GM23338 (cell line): Measurements from ENCODE around the gene TGM2. TPM values are rescaled to one million over a fixed set of nuclear protein-coding genes. Genes with fewer than 3 reads are reported as not detected.

ENCODE experiments used
- ATAC-seq: fragments of 200-7000 bp; cut with Tn5 transposase; 3 replicates; pipeline ENCODE4 v1.9.1; 2020
- DNase-seq: peaks from one replicate; pipeline ENCODE4 v3.0.0-alpha.2; 2015; ENCODE audit warnings: low spot score
- H2AFZ ChIP-seq: fragments of 200-600 bp; sonication (generic); 2 replicates; pipeline ENCODE4 v1.8.0; 2016; ENCODE audit warnings: antibody characterized with exemption, mild to moderate bottlenecking, moderate library complexity
- H3F3A ChIP-seq: fragments of 200-600 bp; sonication (generic); replicated peaks from 2 replicates; pipeline ENCODE4 v1.8.0; 2017; ENCODE audit warnings: antibody characterized with exemption, mixed run types, low read depth
- H3K27ac ChIP-seq: fragments of 200-600 bp; sonication (generic); 2 replicates; pipeline ENCODE4 v1.6.1; 2016; ENCODE audit warnings: low read depth
- H3K27me3 ChIP-seq: fragments of 200-600 bp; sonication (generic); 2 replicates; pipeline ENCODE4 v1.8.0; 2016; ENCODE audit warnings: mild to moderate bottlenecking, mixed run types, moderate library complexity; ENCODE audit not compliant: insufficient read depth
- H3K36me3 ChIP-seq: fragments of 200-600 bp; sonication (generic); 2 replicates; pipeline ENCODE4 v1.8.0; 2016; ENCODE audit warnings: mild to moderate bottlenecking; ENCODE audit not compliant: insufficient read depth
- H3K4me1 ChIP-seq: fragments of 200-600 bp; sonication (generic); 2 replicates; pipeline ENCODE4 v1.8.0; 2016; ENCODE audit warnings: mild to moderate bottlenecking, moderate library complexity; ENCODE audit not compliant: insufficient read depth
- H3K4me2 ChIP-seq: fragments of 200-600 bp; sonication (generic); 2 replicates; pipeline ENCODE4 v1.7.1; 2017; ENCODE audit warnings: mixed run types
- H3K4me3 ChIP-seq: fragments of 200-600 bp; sonication (generic); 2 replicates; pipeline ENCODE4 v1.6.1; 2016; ENCODE audit warnings: mixed run types
- H3K79me2 ChIP-seq: fragments of 200-600 bp; sonication (generic); replicated peaks from 2 replicates; pipeline ENCODE4 v1.8.0; 2017; ENCODE audit warnings: mild to moderate bottlenecking; ENCODE audit not compliant: insufficient read depth
- H3K9me2 ChIP-seq: fragments of 200-600 bp; sonication (generic); 2 replicates; pipeline ENCODE4 v1.8.0; 2017; ENCODE audit not compliant: insufficient read depth
- H4K20me1 ChIP-seq: fragments of 200-600 bp; sonication (generic); replicated peaks from 2 replicates; pipeline ENCODE4 v1.8.0; 2017; ENCODE audit warnings: mild to moderate bottlenecking; ENCODE audit not compliant: insufficient read depth
- H3K27ac Mint-ChIP-seq: 2 replicates; pipeline ENCODE4 v1.8.0; 2020; ENCODE audit warnings: inconsistent platforms, mild to moderate bottlenecking, moderate library complexity, mixed read lengths
- H3K27me3 Mint-ChIP-seq: 3 replicates; pipeline ENCODE4 v1.8.0; 2022; ENCODE audit warnings: low read depth, mild to moderate bottlenecking, moderate library complexity, mixed read lengths, inconsistent platforms; ENCODE audit not compliant: insufficient read depth, poor library complexity
- H3K36me3 Mint-ChIP-seq: 3 replicates; pipeline ENCODE4 v1.8.0; 2021; ENCODE audit warnings: low read depth, mild to moderate bottlenecking, inconsistent platforms, moderate library complexity, mixed read lengths
- H3K4me1 Mint-ChIP-seq: 3 replicates; pipeline ENCODE4 v1.8.0; 2020; ENCODE audit warnings: mild to moderate bottlenecking, inconsistent platforms, mixed read lengths
- H3K4me3 Mint-ChIP-seq: 3 replicates; pipeline ENCODE4 v1.8.0; 2021; ENCODE audit warnings: moderate library complexity, mild to moderate bottlenecking, inconsistent platforms, mixed read lengths
- H3K9me3 Mint-ChIP-seq: 3 replicates; pipeline ENCODE4 v1.8.0; 2020; ENCODE audit warnings: moderate library complexity, mild to moderate bottlenecking, inconsistent platforms, mixed read lengths
- CREB1 ChIP-seq: fragments of 250-450 bp; sonication (Bioruptor Pico); IDR thresholded peaks from 2 replicates; pipeline ENCODE4 v1.5.0; 2020; ENCODE audit warnings: low read depth, mild to moderate bottlenecking, moderate library complexity
- ETS1 ChIP-seq: IDR thresholded peaks from 2 replicates; pipeline ENCODE4 v1.6.1; 2016; ENCODE audit warnings: antibody characterized with exemption
- EZH2 ChIP-seq: fragments of 200-600 bp; sonication (generic); IDR thresholded peaks from one replicate; pipeline ENCODE4 v1.8.0; 2017; ENCODE audit warnings: antibody characterized with exemption, mild to moderate bottlenecking, low read depth; ENCODE audit not compliant: unreplicated experiment
- EZH2phosphoT487 ChIP-seq: fragments of 200-600 bp; sonication (generic); IDR thresholded peaks from one replicate; pipeline ENCODE4 v1.8.1; 2018; ENCODE audit warnings: antibody characterized with exemption; ENCODE audit not compliant: unreplicated experiment
- JUNB ChIP-seq: IDR thresholded peaks from one replicate; pipeline ENCODE4 v1.6.1; 2016; ENCODE audit warnings: antibody characterized with exemption; ENCODE audit not compliant: unreplicated experiment
- REST ChIP-seq: IDR thresholded peaks from one replicate; pipeline ENCODE4 v1.6.1; 2018; ENCODE audit warnings: antibody characterized with exemption; ENCODE audit not compliant: unreplicated experiment
- STAT1 ChIP-seq: IDR thresholded peaks from one replicate; pipeline ENCODE4 v1.6.1; 2016; ENCODE audit warnings: antibody characterized with exemption; ENCODE audit not compliant: unreplicated experiment
- ZNF114 ChIP-seq: fragments of 250-450 bp; sonication (Bioruptor Pico); IDR thresholded peaks from 2 replicates; pipeline ENCODE4 v1.5.0; 2020; ENCODE audit warnings: mild to moderate bottlenecking, moderate library complexity
- ZNF331 ChIP-seq: fragments of 250-450 bp; sonication (Bioruptor Pico); IDR thresholded peaks from 2 replicates; pipeline ENCODE4 v1.5.0; 2020; ENCODE audit warnings: low read depth, mild to moderate bottlenecking, moderate library complexity
- polyA plus RNA-seq: library from polyadenylated mRNA; unstranded; fragments of >200 nt; fragmentation: Nextera tagmentation; extraction: Ambion mirVana; gene quantifications from 2 replicates; pipeline ENCODE4 v1.2.1, GENCODE V29; 2016
- total RNA-seq: library from RNA; depleted of rRNA; stranded (reverse); fragments of >200 nt; shearing (Covaris generic); gene quantifications from 2 replicates; pipeline ENCODE4 v1.2.3, GENCODE V29; 2014
- TF ChIP-seq, protein P1 (sequence below), 2 experiments: fragments of 200-600 bp in 1 of 2; sonication (generic) in 1 of 2; conservative IDR thresholded peaks; 2 replicates each; pipeline versions ENCODE4 v1.5.1 to v1.6.1; 2016 to 2017; ENCODE audit warnings: antibody characterized with exemption in 2 of 2, low read depth in 2 of 2, mild to moderate bottlenecking in 2 of 2, moderate library complexity in 1 of 2

TGM2 gene
- total and polyA plus RNA-seq, 2 experiments from 2014 or later = 0.45 to 1.0 TPM

DNA sequence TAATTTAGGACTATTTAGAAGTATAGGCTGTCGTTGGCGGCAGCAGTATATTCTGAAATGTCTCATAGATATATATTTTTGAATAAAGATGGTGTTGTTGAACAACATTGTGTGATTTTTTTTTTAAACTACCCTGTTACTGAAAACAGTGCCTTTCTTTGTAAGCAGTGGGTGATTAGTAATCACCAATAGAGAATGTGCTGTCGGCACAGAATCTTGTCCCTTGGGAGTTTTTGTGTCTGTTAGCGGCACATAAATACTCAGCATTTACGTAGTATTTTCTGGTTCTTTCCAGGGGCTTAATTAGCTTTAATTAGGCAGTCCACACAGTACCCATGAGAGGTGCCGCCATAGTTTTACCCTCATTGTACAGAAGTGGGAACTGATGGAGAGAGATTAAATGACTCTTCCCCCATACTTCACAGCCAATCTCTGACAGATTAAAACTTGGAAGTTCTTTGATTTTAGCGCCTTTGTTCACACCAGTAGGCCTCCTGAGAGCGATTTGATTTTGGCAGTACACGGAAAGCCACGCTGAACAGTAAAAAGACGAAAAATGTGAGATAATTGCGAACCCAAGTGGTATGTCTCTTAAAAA is 72.7 kb downstream of the TGM2 start (continued):
- TF ChIP-seq, protein P1, sequence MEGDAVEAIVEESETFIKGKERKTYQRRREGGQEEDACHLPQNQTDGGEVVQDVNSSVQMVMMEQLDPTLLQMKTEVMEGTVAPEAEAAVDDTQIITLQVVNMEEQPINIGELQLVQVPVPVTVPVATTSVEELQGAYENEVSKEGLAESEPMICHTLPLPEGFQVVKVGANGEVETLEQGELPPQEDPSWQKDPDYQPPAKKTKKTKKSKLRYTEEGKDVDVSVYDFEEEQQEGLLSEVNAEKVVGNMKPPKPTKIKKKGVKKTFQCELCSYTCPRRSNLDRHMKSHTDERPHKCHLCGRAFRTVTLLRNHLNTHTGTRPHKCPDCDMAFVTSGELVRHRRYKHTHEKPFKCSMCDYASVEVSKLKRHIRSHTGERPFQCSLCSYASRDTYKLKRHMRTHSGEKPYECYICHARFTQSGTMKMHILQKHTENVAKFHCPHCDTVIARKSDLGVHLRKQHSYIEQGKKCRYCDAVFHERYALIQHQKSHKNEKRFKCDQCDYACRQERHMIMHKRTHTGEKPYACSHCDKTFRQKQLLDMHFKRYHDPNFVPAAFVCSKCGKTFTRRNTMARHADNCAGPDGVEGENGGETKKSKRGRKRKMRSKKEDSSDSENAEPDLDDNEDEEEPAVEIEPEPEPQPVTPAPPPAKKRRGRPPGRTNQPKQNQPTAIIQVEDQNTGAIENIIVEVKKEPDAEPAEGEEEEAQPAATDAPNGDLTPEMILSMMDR (conservative IDR thresholded peaks at IDR 0.05; ENCODE audit: low read depth in 2 of 2) = no peak
- TF ChIP-seq ETS1 = no peak
- TF ChIP-seq EZH2phosphoT487 = no peak
- no peak for TF ChIP-seq CREB1 (CRISPR knock-in tag)
- no peak for TF ChIP-seq EZH2
- no peak for TF ChIP-seq ZNF114 (CRISPR knock-in tag)
- no peak for TF ChIP-seq ZNF331 (CRISPR knock-in tag)
- no peak for TF ChIP-seq JUNB
- TF ChIP-seq STAT1 = no peak
- no peak for TF ChIP-seq REST

DNA sequence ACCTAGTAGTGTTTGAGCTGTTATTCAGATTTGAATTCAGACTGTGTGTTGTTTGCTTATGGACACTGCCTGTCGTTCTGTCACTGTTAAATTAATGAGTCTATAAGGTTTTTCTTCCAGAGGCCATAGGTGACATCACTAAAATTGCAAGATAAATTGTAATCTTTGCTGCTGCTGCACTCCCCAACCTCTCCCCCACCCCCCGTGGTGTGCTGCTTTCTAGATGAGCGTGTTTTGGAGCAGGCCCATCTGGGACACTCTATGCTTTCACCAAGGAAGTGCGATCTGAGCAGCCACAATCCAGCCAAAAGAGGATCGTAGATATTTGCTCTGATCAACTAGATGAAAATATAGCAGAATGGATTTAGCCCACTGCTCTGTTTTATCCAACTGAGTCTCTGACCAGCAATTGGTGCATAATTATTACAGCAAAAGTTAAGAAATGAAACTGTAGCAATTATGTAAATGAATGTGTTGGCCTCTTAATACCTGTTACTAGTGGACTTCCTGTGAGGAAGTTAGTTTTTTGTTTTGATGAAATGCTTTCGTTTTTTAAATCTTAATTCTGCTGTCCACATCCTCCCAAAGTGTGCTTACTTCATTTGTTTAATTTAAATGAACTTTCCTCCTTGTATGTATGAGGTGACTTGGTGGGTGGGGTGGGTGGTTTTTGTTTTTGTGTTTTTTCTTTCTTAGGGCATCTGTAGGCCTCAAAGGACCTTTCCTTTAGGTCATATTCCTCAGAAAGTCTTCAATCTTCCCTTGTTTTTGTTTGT is 73.4 kb downstream of the TGM2 start:
- Histone ChIP-seq H3K4me1 (no peaks in the 10 kb centered on the region), H3K36me3 (peaks cover 3% of the 10 kb centered on the region; the same call in 1 of the 2 replicates), H3K79me2 (no peaks in the 10 kb centered on the region), H4K20me1 (peaks cover 6% of the 10 kb centered on the region), H2AFZ (no peak overlapping the region), H3K27me3 (no peaks in the 10 kb centered on the region), H3K4me3 (no peak overlapping the region), H3F3A (no peaks in the 10 kb centered on the region), H3K9me2 (no peaks in the 10 kb centered on the region), H3K4me2 (no peak overlapping the region), H3K27ac (no peak overlapping the region)
- Mint-ChIP-seq H3K4me3 (no peak overlapping the region), H3K36me3 (peaks cover 24% of the 10 kb centered on the region), H3K9me3 (no peaks in the 10 kb centered on the region), H3K27me3 (no peaks in the 10 kb centered on the region), H3K4me1 (peaks cover 2% of the 10 kb centered on the region; the same call in 2 of the 3 replicates), H3K27ac (no peak overlapping the region)
- TF ChIP-seq STAT1 = no peak
- ATAC-seq (no peak), DNase-seq (no peak)
